ENCODE measurements around the gene EIF4G1. TPM values are rescaled to one million over a fixed set of nuclear protein-coding genes. Genes with fewer than 3 reads are reported as not detected.

The EIF4G1 gene
- total RNA-seq, 1 experiment from 2014 or later = 496 TPM

GRCh38 chr3:184358921-184359350, 44.5 kb downstream of the EIF4G1 start:
- DNase-seq (ENCODE audit: low read depth, low spot score) = no peak
- ATAC-seq = no peak
- TF ChIP-seq ATF3 (IDR thresholded peaks at IDR 0.05) (no peak), CBX3 (IDR thresholded peaks at IDR 0.05; ENCODE audit: low read depth) (no peak), CTCF (IDR thresholded peaks at IDR 0.05 in 2 of 3, conservative IDR thresholded peaks at IDR 0.05 in 1 of 3; ENCODE audit: borderline replicate concordance in 1 of 3, insufficient read depth in 1 of 3, low read depth in 2 of 3, low read length in 2 of 3) (no peak), MAX (IDR thresholded peaks at IDR 0.05) (no peak), POLR2AphosphoS5 (IDR thresholded peaks at IDR 0.05; ENCODE audit: low read depth, low read length) (no peak), ZNF274 (IDR thresholded peaks at IDR 0.05; ENCODE audit: low read depth, low read length) (no peak), ZFX (IDR thresholded peaks at IDR 0.05) (no peak), FOSL1 (IDR thresholded peaks at IDR 0.05; ENCODE audit: low read depth) (no peak), SIN3A (IDR thresholded peaks at IDR 0.05; ENCODE audit: low read depth) (no peak), SRF (IDR thresholded peaks at IDR 0.05; ENCODE audit: low read depth) (no peak), EGR1 (IDR thresholded peaks at IDR 0.05; ENCODE audit: low read depth) (no peak), ZBTB33 (IDR thresholded peaks at IDR 0.05; ENCODE audit: extremely low read depth, insufficient replicate concordance, low read length) (no peak), RAD21 (IDR thresholded peaks at IDR 0.05; ENCODE audit: low read depth) (no peak), CEBPB (IDR thresholded peaks at IDR 0.05; ENCODE audit: low read depth) (no peak), POLR2A (IDR thresholded peaks at IDR 0.05; ENCODE audit: borderline replicate concordance, extremely low read depth, insufficient read depth, insufficient read length) (no peak), TCF7L2 (IDR thresholded peaks at IDR 0.05; ENCODE audit: borderline replicate concordance, extremely low read depth, insufficient read depth, insufficient read length) (no peak), EZH2 (IDR thresholded peaks at IDR 0.05) (no peak), ELF1 (IDR thresholded peaks at IDR 0.05; ENCODE audit: borderline replicate concordance, low read depth) (no peak), EZH2phosphoT487 (IDR thresholded peaks at IDR 0.05; ENCODE audit: borderline replicate concordance) (no peak), JUND (IDR thresholded peaks at IDR 0.05) (no peak)
- ChIA-PET RAD21 (ENCODE audit: low non-redundant PET in 1 of 2, low total read pairs in 2 of 2, uncharacterized antibody in 2 of 2, unreplicated experiment in 2 of 2) (no interaction called here), POLR2A (interaction anchor here (1.5 kb wide), 1 partner anchor 13 kb away, joined by 4 read pairs; no protein-coding TSS in a partner anchor), CTCF (no interaction called here)
- intact Hi-C loops (cut with micrococcal nuclease) = no loop called here
- Histone ChIP-seq H3K9me2 (ENCODE audit: insufficient read depth) (no peaks in the 10 kb centered on the region), H2AFZ (ENCODE audit: low read depth, low read length, poor library complexity, severe bottlenecking) (no peak overlapping the region), H3K4me3 (replicated peaks in 1 of 2; ENCODE audit: low read depth in 1 of 2, low read length in 2 of 2) (no peak overlapping the region), H3K9ac (ENCODE audit: low read length) (no peak overlapping the region), H3K36me3 (ENCODE audit: control insufficient read depth in 1 of 2, insufficient read depth in 2 of 2, low read length in 2 of 2) (peaks cover 18 to 19% of the 10 kb centered on the region in 2 experiments; a peak in 3 of 4 replicates), H3K4me2 (ENCODE audit: low read length) (no peak overlapping the region), H3K9me3 (ENCODE audit: control insufficient read depth in 1 of 2, insufficient read depth in 1 of 2, low read depth in 1 of 2, low read length in 2 of 2) (no peaks in the 10 kb centered on the region), H3K79me2 (ENCODE audit: insufficient read depth, low read length) (peaks cover 22% of the 10 kb centered on the region), H3K27me3 (ENCODE audit: insufficient read depth, low read length) (no peaks in the 10 kb centered on the region), H4K20me1 (ENCODE audit: insufficient read depth) (no peaks in the 10 kb centered on the region), H3K27ac (ENCODE audit: low read depth, low read length) (no peak overlapping the region), H3K4me1 (ENCODE audit: control insufficient read depth in 1 of 2, insufficient read depth in 2 of 2, low read length in 2 of 2) (peaks cover 4 to 22% of the 10 kb centered on the region in 2 experiments; a peak in 3 of 4 replicates)
- BruUV-seq (replicated peaks) = no TSS peak

Data from HCT116 (cell line).